Fibroblast of lung (primary cell): ENCODE results near the gene ARMC5. TPM values are rescaled to one million over a fixed set of nuclear protein-coding genes. Genes with fewer than 3 reads are reported as not detected.
A peak's percentile ranks its signal among the peaks of the same experiment; 100 is the strongest.

Experiments
- DNase-seq, 2 donors: peaks; one replicate each; pipeline versions ENCODE4 v3.0.0 to v3.0.0-alpha.2; 2010; ENCODE audit warnings: low read depth in 2 of 2
- H2AFZ ChIP-seq: 2 replicates; pipeline ENCODE4 v1.5.1; 2012; ENCODE audit warnings: low read length, control low read depth, inconsistent platforms
- H3K27ac ChIP-seq: 2 replicates; pipeline ENCODE4 v1.5.1; 2011; ENCODE audit warnings: low read length, control low read depth; ENCODE audit not compliant: insufficient read depth
- H3K27me3 ChIP-seq: 2 replicates; pipeline ENCODE4 v1.5.1; 2011; ENCODE audit warnings: mild to moderate bottlenecking, low read length; ENCODE audit not compliant: control insufficient read depth, insufficient read depth
- H3K36me3 ChIP-seq: 2 replicates; pipeline ENCODE4 v1.5.1; 2011; ENCODE audit warnings: low read length; ENCODE audit not compliant: control insufficient read depth, insufficient read depth
- H3K4me1 ChIP-seq: 2 replicates; pipeline ENCODE4 v1.5.1; 2011; ENCODE audit warnings: low read length; ENCODE audit not compliant: control insufficient read depth, insufficient read depth; ENCODE audit errors: extremely low read depth
- H3K4me2 ChIP-seq: 2 replicates; pipeline ENCODE4 v1.5.1; 2011; ENCODE audit warnings: low read length, control low read depth; ENCODE audit not compliant: insufficient read depth; ENCODE audit errors: extremely low read depth
- H3K4me3 ChIP-seq, 4 experiments: fragments of 200-600 bp in 1 of 4; sonication (generic) in 1 of 4; replicated peaks in 1 of 4; 2 replicates each; pipeline ENCODE4 v1.5.1; 2011 to 2016; ENCODE audit warnings: low read length in 4 of 4, low read depth in 3 of 4, mild to moderate bottlenecking in 3 of 4, control low read depth in 2 of 4, inconsistent platforms in 1 of 4, mixed read lengths in 1 of 4; ENCODE audit not compliant: insufficient read depth in 1 of 4; ENCODE audit errors: control extremely low read depth in 1 of 4
- H3K79me2 ChIP-seq: 2 replicates; pipeline ENCODE4 v1.5.1; 2012; ENCODE audit warnings: mild to moderate bottlenecking, low read length, inconsistent platforms; ENCODE audit not compliant: control insufficient read depth, insufficient read depth
- H3K9ac ChIP-seq: 2 replicates; pipeline ENCODE4 v1.5.1; 2011; ENCODE audit warnings: mild to moderate bottlenecking, low read length, control low read depth; ENCODE audit not compliant: insufficient read depth
- H3K9me3 ChIP-seq: 2 replicates; pipeline ENCODE4 v1.5.1; 2012; ENCODE audit warnings: low read depth, low read length; ENCODE audit not compliant: control insufficient read depth, insufficient read depth
- H4K20me1 ChIP-seq: 2 replicates; pipeline ENCODE4 v1.5.1; 2011; ENCODE audit warnings: low read length; ENCODE audit not compliant: control insufficient read depth, insufficient read depth; ENCODE audit errors: extremely low read depth
- EZH2 ChIP-seq: IDR thresholded peaks from 2 replicates; pipeline ENCODE4 v1.5.1; 2012; ENCODE audit warnings: low read length, control low read depth, mild to moderate bottlenecking; ENCODE audit errors: missing control alignments
- polyA minus RNA-seq: library from RNA; depleted of rRNA, polyadenylated mRNA; stranded (reverse); fragments of >200 nt; gene quantifications from 2 replicates; pipeline ENCODE4 v1.2.3, GENCODE V29; 2011; ENCODE audit warnings: low replicate concordance
- polyA plus RNA-seq, 2 donors: library from polyadenylated mRNA; depleted of rRNA in 1 of 2; stranded (reverse) in 1 of 2; unstranded in 1 of 2; fragments of >200 nt; gene quantifications; 2 replicates each; pipeline ENCODE4 v1.2.1, GENCODE V29; 2011 to 2012; ENCODE audit warnings: missing spikeins in 1 of 2
- total RNA-seq: library from RNA; depleted of rRNA; stranded (reverse); fragments of >200 nt; gene quantifications from 2 replicates; pipeline ENCODE4 v1.2.1, GENCODE V29; 2014
- TF ChIP-seq, protein P1 (sequence below), 2 donors: IDR thresholded peaks in 1 of 2; conservative IDR thresholded peaks in 1 of 2; 1 replicate in 1 of 2; 2 replicates in 1 of 2; pipeline ENCODE4 v1.5.1; 2011 to 2012; ENCODE audit warnings: low read length in 2 of 2, control low read depth in 1 of 2, inconsistent platforms in 1 of 2, low read depth in 1 of 2, mild to moderate bottlenecking in 1 of 2

The ARMC5 gene, protein sequence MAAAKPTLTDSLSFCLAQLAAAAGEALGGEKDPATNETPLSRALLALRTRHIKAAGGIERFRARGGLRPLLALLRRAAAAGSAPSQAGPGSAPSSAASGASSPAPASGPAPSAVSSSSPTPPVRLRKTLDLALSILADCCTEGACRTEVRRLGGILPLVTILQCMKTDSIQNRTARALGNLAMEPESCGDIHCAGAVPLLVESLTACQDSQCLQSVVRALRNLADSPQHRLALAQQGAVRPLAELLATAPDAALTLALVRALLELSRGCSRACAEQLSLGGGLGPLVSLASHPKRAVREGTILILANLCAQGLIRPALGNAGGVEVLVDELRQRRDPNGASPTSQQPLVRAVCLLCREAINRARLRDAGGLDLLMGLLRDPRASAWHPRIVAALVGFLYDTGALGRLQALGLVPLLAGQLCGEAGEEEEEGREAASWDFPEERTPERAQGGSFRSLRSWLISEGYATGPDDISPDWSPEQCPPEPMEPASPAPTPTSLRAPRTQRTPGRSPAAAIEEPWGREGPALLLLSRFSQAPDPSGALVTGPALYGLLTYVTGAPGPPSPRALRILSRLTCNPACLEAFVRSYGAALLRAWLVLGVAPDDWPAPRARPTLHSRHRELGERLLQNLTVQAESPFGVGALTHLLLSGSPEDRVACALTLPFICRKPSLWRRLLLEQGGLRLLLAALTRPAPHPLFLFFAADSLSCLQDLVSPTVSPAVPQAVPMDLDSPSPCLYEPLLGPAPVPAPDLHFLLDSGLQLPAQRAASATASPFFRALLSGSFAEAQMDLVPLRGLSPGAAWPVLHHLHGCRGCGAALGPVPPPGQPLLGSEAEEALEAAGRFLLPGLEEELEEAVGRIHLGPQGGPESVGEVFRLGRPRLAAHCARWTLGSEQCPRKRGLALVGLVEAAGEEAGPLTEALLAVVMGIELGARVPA
- 5.4 and 5.6 TPM in 2 replicates for total RNA-seq
- 1.7 and 3.4 TPM in 2 replicates for polyA plus RNA-seq
- polyA plus RNA-seq (2012): 3.4 and 6.8 TPM in 2 replicates
- polyA minus RNA-seq: 13.4 and 13.7 TPM in 2 replicates

DNA sequence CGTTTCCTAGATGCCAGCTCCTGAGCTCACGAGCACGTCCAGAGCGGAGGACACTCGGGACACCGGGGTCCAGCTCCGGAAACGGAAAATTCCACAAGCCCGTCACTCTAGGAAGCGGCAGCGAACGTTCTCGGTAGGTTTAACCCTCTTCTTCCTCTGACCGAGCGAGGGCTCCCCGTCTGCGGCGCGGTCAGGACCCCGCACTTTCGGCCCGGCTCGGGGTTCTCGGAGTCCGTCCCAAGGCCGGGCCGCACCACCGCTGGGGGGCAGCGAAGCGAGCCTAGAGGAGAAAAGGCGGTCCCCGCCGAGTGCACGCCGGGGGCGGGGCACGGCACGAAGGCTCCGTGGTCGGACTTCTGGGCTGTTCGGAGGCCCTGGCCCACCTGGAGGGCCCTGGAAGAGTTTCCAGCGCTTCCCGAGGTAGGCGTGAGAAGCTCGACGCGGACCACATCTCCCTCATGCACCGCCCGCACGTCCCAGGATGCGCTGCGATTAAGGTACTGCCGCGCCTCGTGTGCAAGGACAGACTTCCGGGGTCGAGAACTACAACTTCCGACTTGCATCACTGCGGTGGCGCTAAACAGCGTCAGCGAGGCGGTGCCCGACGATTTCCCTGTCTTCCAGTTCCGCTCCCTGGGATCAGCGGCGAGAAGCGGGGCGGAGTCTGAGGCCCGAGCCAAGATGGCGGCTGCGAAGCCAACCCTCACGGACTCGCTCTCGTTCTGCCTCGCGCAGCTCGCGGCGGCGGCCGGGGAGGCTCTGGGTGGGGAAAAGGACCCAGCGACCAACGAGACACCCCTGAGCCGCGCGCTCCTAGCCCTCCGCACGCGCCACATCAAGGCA lies at the start of gene ARMC5:
ARMC5 (plus strand) TSS at position 658 of the 843 bp plus-strand sequence; CDS start at position 682, 24 bp downstream.
- Histone ChIP-seq H3K4me3 (peak within 1 kb of the TSS; percentile 86 to 92 (median 88)), H3K27ac (peak within 1 kb of the TSS; percentile 100), H3K27me3 (no peaks in the 10 kb centered on the region), H4K20me1 (no peaks in the 10 kb centered on the region), H2AFZ (peak within 1 kb of the TSS; percentile 87), H3K4me2 (peak within 1 kb of the TSS; percentile 96), H3K9me3 (no peaks in the 10 kb centered on the region), H3K9ac (peak within 1 kb of the TSS; percentile 100), H3K4me1 (peaks cover 10% of the 10 kb centered on the region), H3K79me2 (peaks cover 35% of the 10 kb centered on the region), H3K36me3 (peaks cover 7% of the 10 kb centered on the region)
- peak; percentile 98 for DNase-seq
- no peak for TF ChIP-seq EZH2
- TF ChIP-seq, protein P1, sequence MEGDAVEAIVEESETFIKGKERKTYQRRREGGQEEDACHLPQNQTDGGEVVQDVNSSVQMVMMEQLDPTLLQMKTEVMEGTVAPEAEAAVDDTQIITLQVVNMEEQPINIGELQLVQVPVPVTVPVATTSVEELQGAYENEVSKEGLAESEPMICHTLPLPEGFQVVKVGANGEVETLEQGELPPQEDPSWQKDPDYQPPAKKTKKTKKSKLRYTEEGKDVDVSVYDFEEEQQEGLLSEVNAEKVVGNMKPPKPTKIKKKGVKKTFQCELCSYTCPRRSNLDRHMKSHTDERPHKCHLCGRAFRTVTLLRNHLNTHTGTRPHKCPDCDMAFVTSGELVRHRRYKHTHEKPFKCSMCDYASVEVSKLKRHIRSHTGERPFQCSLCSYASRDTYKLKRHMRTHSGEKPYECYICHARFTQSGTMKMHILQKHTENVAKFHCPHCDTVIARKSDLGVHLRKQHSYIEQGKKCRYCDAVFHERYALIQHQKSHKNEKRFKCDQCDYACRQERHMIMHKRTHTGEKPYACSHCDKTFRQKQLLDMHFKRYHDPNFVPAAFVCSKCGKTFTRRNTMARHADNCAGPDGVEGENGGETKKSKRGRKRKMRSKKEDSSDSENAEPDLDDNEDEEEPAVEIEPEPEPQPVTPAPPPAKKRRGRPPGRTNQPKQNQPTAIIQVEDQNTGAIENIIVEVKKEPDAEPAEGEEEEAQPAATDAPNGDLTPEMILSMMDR (conservative IDR thresholded peaks at IDR 0.05 in 1 of 2, IDR thresholded peaks at IDR 0.05 in 1 of 2; ENCODE audit: low read depth in 1 of 2, low read length in 2 of 2): peak; percentile 50 to 51

DNA sequence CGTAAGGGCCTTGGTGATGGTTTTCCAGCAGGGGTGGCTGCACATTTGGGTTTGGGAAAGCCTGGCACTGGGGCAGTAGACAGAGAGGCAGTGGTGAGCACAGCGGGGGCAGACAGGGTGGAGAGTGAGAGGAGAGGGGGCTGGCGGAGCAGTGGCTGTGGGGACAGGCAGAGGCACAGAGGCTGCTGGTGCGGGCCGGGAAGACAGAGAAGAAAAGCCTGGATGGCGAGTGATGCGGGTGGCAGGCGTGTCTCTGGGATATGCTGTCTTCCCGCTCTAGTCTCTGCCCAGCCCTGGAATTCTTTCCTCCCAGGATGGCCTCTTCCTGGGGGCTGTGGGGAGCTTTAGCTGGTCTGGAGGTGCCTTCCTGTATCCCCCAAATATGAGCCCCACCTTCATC lies 49.2 kb upstream of the ARMC5 start:
- no peak overlapping the region for H3K4me2 ChIP-seq
- H3K9me3 ChIP-seq: no peaks in the 10 kb centered on the region
- no peaks in the 10 kb centered on the region for H3K27me3 ChIP-seq
- H2AFZ ChIP-seq: no peak overlapping the region
- no peaks in the 10 kb centered on the region for H4K20me1 ChIP-seq
- H3K4me3 ChIP-seq: no peak overlapping the region
- no peak for TF ChIP-seq EZH2
- TF ChIP-seq, protein P1 (conservative IDR thresholded peaks at IDR 0.05 in 1 of 2, IDR thresholded peaks at IDR 0.05 in 1 of 2; ENCODE audit: low read depth in 1 of 2, low read length in 2 of 2): no peak
- no peaks in the 10 kb centered on the region for H3K36me3 ChIP-seq
- H3K9ac ChIP-seq: no peak overlapping the region
- no peaks in the 10 kb centered on the region for H3K4me1 ChIP-seq
- H3K79me2 ChIP-seq: no peaks in the 10 kb centered on the region
- no peak for DNase-seq
- H3K27ac ChIP-seq: no peak overlapping the region
